Activated CD4-positive, alpha-beta T cell treated with anti-CD3 and anti-CD28 coated beads for 36 hours (primary cell): ENCODE results near the gene KIF23. TPM values are rescaled to one million over a fixed set of nuclear protein-coding genes. Genes with fewer than 3 reads are reported as not detected.

ENCODE experiments used
- ATAC-seq: fragments of 200-7000 bp; cut with Tn5 transposase; one replicate; pipeline ENCODE4 v1.10.0; 2021; ENCODE audit warnings: mild to moderate bottlenecking, moderate library complexity
- CTCF ChIA-PET: fragments of 350-600 bp; sonication (Branson Sonifier 250); formaldehyde crosslinking; loops from one replicate; lab custom pipeline; 2021; ENCODE audit warnings: antibody characterized with exemption; lab: Charles Lee
- POLR2A ChIA-PET: fragments of 350-600 bp; sonication (Branson Sonifier 250); formaldehyde crosslinking; loops from one replicate; lab custom pipeline; 2021; ENCODE audit warnings: antibody characterized with exemption, inconsistent platforms; lab: Charles Lee
- DNase-seq: peaks from one replicate; pipeline ENCODE4 v3.0.0-alpha.2; 2020
- H3K27ac Mint-ChIP-seq: one replicate; pipeline ENCODE4 v1.8.0; 2021; ENCODE audit warnings: mixed read lengths
- H3K27me3 Mint-ChIP-seq: one replicate; pipeline ENCODE4 v1.8.0; 2021; ENCODE audit warnings: mixed read lengths
- H3K36me3 Mint-ChIP-seq: one replicate; pipeline ENCODE4 v1.8.0; 2021; ENCODE audit warnings: low read depth, mixed read lengths
- H3K4me1 Mint-ChIP-seq: one replicate; pipeline ENCODE4 v1.8.0; 2021; ENCODE audit warnings: mixed read lengths
- H3K4me3 Mint-ChIP-seq: one replicate; pipeline ENCODE4 v1.8.0; 2021; ENCODE audit warnings: mild to moderate bottlenecking, moderate library complexity, mixed read lengths
- H3K9me3 Mint-ChIP-seq: one replicate; pipeline ENCODE4 v1.8.0; 2021; ENCODE audit warnings: low read depth, mixed read lengths
- intact Hi-C, 2 experiments: fragments of 100-400 bp; cut with DNase I in 1 of 2; cut with micrococcal nuclease in 1 of 2; formaldehyde crosslinking; loops; one replicate each; pipeline versions ENCODE4 v1.14.2 to v1.15.1; 2022 to 2024; cut with DNase I, micrococcal nuclease
- total RNA-seq, 2 experiments: library from RNA; stranded (reverse); gene quantifications; one replicate each; pipeline ENCODE4 v1.2.3, GENCODE V29; 2021

Gene KIF23
- total RNA-seq, 2 experiments from 2014 or later = 47.2 to 48.0 TPM

DNA sequence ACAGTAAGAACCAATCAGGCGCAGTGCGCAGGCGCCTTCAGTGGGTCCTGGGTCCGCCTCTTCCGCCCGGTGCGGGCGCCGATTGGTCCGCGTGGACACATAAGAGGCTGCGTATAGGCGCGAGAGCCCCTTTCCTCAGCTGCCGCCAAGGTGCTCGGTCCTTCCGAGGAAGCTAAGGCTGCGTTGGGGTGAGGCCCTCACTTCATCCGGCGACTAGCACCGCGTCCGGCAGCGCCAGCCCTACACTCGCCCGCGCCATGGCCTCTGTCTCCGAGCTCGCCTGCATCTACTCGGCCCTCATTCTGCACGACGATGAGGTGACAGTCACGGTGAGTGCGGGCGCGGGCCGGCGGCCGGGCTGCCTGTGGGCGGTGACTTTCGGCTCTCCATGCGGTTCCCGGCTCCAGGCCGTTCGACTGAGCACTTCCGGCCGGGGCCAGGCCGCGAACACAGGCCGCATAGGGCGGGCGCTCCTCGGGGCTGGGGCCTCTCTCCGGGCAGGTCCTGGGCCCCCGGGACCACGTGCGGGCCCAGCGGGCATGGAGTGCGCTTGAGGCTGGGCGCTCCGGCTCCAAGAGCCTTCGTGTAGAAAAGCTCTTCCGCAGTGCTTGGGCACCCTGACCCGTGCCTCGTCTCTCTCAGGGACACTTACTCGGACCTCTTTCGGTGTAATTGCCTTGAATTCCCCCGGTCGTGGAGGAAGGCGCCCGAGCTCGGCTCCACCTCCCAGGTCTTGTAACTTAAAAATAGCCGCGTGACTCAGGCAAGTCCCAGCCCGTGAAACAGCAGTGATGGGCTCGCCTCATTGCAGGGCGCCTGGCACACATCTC, 38.8 kb downstream of the KIF23 start, which contains the start of gene RPLP1:
RPLP1 (plus strand) TSS at position 127 of the 830 bp plus-strand sequence; CDS start at position 258, 131 bp downstream.
- Mint-ChIP-seq H3K27ac (peak within 1 kb of the TSS; percentile 99), H3K4me1 (peaks cover 24% of the 10 kb centered on the region), H3K4me3 (peak within 1 kb of the TSS; percentile 91), H3K9me3 (no peaks in the 10 kb centered on the region), H3K27me3 (no peaks in the 10 kb centered on the region), H3K36me3 (peaks cover 57% of the 10 kb centered on the region)
- ChIA-PET CTCF (interaction anchor here (0.6 to 3.5 kb wide), 6 partner anchors 10 to 393 kb away, joined by 3 to 41 read pairs (median 6); no protein-coding TSS in a partner anchor), POLR2A (interaction anchor here (0.5 to 4.1 kb wide), 6 partner anchors 10 to 292 kb away, joined by 3 to 43 read pairs (median 22); partner anchors contain the start of genes GLCE and KIF23)
- intact Hi-C loops = loop anchor here (1.0 to 5.0 kb wide), 9 partner anchors 9 to 1309 kb away; partner anchors contain the start of genes GLCE (in 2 of the 2), KIF23 (in 2 of the 2), FEM1B (in 1 of the 2) and UACA (in 1 of the 2)
- ATAC-seq = peak; percentile 94
- DNase-seq = peak; percentile 97

DNA sequence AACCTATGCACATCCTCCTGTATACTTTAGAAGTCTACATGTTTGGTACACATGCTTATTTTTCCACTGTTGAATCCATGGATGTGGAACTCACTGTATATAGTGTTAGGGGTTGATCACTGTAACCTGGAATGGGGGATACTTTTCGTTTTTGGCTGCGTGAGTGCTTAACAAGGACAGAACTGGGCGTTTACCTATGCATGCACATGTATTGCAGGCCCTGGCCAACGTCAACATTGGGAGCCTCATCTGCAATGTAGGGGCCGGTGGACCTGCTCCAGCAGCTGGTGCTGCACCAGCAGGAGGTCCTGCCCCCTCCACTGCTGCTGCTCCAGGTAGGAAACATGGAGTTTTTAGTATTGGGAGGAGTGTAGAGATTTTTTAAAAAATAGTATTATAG, 40.8 kb downstream of the KIF23 start:
- H3K4me3 Mint-ChIP-seq = peak overlapping the region; percentile 91
- CTCF ChIA-PET = interaction anchor here (0.7 to 0.8 kb wide), 2 partner anchors 8 to 12 kb away, joined by 3 to 5 read pairs; no protein-coding TSS in a partner anchor
- DNase-seq (no peak), ATAC-seq (no peak)
- intact Hi-C loops = loop anchor here in 1 of 2 experiments (5.0 kb wide), 2 partner anchors 1178 to 1307 kb away; partner anchors contain the start of genes FEM1B and UACA
- H3K36me3 Mint-ChIP-seq = peaks cover 56% of the 10 kb centered on the region
- H3K9me3 Mint-ChIP-seq = no peaks in the 10 kb centered on the region
- H3K27me3 Mint-ChIP-seq = no peaks in the 10 kb centered on the region
- peak overlapping the region; percentile 98 for H3K27ac Mint-ChIP-seq
- H3K4me1 Mint-ChIP-seq = peaks cover 24% of the 10 kb centered on the region
- POLR2A ChIA-PET = interaction anchor here (3.1 to 4.1 kb wide), 2 partner anchors 8 to 13 kb away, joined by 24 to 43 read pairs; no protein-coding TSS in a partner anchor

DNA sequence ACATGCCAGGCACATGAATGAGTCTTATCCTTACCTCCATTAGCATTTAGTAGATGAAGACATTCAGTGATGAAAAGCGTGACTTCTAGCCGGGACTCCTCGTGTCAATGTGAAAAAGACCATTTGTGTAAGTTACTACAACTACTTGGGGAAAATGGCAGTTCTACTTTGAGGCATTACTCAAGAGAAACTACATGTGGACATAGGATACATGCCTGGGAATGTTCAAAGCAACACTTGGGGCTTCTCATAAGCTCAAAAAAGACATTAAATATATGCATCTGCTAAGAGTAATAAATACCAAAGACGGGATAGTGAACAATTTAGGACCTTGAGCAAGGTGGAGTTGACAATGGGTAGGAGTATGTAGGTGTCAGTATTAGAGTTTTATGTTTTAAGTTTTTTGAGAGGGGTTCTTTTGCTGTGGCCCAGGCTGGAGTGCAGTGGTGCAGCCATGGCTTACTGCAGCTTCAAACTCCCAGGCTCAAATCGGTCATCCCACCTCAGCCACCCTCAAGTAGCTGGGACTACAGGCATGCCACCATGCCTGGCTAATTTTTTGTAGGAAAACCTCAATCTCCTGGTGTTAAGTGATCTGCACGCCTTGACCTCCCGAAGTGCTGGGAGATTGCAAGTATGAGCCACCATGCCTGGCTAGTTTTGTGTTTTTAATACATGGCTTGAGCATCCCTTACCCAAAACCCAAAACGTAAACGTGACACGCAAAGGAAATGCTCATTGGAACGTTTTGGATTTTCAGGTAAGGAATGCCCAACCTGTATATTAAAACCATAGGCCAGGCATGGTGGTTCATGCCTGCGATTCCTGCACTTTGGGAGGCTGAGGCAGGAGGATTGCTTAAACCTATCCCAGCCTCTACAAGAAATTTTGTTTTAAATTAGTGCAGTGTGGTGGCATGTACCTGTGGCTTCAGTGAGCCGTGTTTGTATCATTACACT, 42.3 kb downstream of the KIF23 start:
- H3K27ac Mint-ChIP-seq = peak overlapping the region; percentile 11
- peaks cover 26% of the 10 kb centered on the region for H3K4me1 Mint-ChIP-seq
- ATAC-seq (no peak), DNase-seq (no peak)
- H3K4me3 Mint-ChIP-seq = peak overlapping the region; percentile 91
- ChIA-PET CTCF (interaction anchor here (1.9 kb wide), 1 partner anchor 9 kb away, joined by 9 read pairs; no protein-coding TSS in a partner anchor), POLR2A (interaction anchor here (0.6 to 1.4 kb wide), 5 partner anchors 13 to 635 kb away, joined by 3 to 4 read pairs (median 3); partner anchors contain the start of gene KIF23)
- no peaks in the 10 kb centered on the region for H3K27me3 Mint-ChIP-seq
- H3K9me3 Mint-ChIP-seq = no peaks in the 10 kb centered on the region
- intact Hi-C loops = no loop called here
- peaks cover 56% of the 10 kb centered on the region for H3K36me3 Mint-ChIP-seq

DNA sequence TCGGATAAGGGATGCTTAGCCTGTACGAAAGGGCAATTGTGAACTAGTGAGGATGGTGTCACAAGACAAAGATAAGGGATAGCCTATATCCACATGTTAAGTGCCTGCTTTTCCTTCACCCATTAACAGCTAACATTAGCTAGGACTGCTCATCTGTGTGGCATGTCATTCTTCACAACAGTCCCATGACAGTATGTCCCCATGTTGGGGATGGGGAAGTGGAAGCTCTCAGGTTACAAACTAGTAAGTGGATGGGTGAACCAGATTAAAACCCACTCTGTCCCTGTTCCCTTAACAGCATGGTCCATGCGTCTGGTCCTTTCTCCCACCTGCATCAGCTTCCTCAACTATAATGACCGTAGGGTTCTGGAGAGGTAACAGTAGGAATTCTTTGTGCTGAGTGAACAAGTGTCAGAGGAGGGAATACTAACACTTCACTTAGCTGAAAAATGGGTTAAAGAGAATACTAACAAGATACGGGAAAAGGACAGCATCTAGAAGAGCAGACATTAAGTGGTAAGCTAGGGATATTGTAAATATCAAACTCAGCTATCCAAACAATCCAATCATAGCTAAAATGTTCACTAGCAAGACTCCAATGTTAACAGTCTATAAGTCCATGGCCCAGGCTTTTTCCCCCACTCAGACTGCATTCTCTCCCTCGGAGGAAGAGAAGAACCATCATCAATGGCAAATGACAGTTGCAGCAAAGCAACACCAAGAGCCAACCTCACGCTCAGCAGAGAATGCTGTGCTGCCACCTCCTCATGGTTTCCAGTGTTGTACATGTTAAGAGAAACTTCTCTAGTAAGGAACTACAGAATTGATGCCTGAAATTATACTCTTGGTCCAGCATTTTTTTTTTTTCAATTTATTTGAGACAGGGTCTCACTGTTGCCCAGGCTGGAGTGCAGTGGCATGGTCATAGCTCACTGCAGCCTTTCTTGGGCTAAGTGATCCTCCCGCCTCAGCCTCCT, 43.4 kb downstream of the KIF23 start:
- Mint-ChIP-seq H3K4me1 (peaks cover 31% of the 10 kb centered on the region), H3K36me3 (peaks cover 56% of the 10 kb centered on the region), H3K4me3 (no peak overlapping the region), H3K27ac (peak overlapping the region; percentile 61), H3K27me3 (no peaks in the 10 kb centered on the region), H3K9me3 (no peaks in the 10 kb centered on the region)
- ChIA-PET CTCF (interaction anchor here (0.8 to 1.9 kb wide), 2 partner anchors 8 to 115 kb away, joined by 5 to 9 read pairs; no protein-coding TSS in a partner anchor), POLR2A (interaction anchor here (1.1 kb wide), 1 partner anchor 11 kb away, joined by 4 read pairs; no protein-coding TSS in a partner anchor)
- no peak for DNase-seq
- intact Hi-C loops = no loop called here
- ATAC-seq = no peak

DNA sequence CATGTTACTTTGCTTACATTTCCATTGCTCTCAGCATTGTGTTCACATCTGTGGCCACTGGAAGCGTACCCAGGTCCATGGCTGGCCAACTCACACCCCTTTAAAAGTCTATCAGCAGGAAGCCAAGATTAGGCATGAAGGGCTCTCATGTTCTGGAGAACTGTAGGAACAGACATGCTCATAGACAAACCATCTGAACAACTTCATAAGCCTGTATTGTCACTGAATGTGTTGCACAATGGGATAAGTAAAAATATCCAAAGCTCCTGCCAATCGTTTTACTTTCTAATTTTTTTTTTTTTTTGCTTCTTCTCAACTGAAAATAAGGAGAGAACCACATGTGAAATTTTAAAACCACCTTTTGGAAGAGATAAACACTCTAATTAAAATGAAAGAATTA, 44.9 kb downstream of the KIF23 start:
- H3K27ac Mint-ChIP-seq = peak overlapping the region; percentile 6
- H3K27me3 Mint-ChIP-seq = no peaks in the 10 kb centered on the region
- ChIA-PET CTCF (no interaction called here), POLR2A (no interaction called here)
- intact Hi-C loops = no loop called here
- H3K36me3 Mint-ChIP-seq = peaks cover 44% of the 10 kb centered on the region
- no peaks in the 10 kb centered on the region for H3K9me3 Mint-ChIP-seq
- peaks cover 39% of the 10 kb centered on the region for H3K4me1 Mint-ChIP-seq
- ATAC-seq = no peak
- no peak overlapping the region for H3K4me3 Mint-ChIP-seq
- DNase-seq = no peak

DNA sequence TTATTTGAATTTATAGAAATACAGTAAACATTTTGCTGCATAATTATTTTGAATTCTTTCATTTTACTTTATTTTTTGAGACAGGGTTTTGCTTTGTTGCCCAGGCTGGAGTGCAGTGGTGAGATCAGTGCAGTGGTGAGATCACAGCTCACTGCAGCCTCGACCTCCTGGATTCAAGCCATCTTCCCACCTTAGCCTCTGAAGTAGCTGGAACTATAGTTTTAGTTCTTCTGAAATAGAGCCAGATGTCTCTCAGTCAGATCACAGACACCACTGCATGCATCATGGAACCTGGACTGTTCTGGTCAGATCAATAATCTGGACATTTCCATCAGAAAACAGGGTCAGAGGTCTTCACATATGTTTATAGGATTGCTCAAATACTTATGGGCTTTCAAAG, 46.3 kb downstream of the KIF23 start:
- H3K4me3 Mint-ChIP-seq = no peak overlapping the region
- intact Hi-C loops = loop anchor here in 1 of 2 experiments (10.0 kb wide), 2 partner anchors 254 to 406 kb away; no protein-coding TSS in a partner anchor
- no peak for DNase-seq
- no peaks in the 10 kb centered on the region for H3K27me3 Mint-ChIP-seq
- peaks cover 27% of the 10 kb centered on the region for H3K4me1 Mint-ChIP-seq
- peak overlapping the region; percentile 30 for H3K27ac Mint-ChIP-seq
- ChIA-PET POLR2A (interaction anchor here (0.7 kb wide), 1 partner anchor 287 kb away, joined by 3 read pairs; no protein-coding TSS in a partner anchor), CTCF (no interaction called here)
- peaks cover 30% of the 10 kb centered on the region for H3K36me3 Mint-ChIP-seq
- no peak for ATAC-seq
- H3K9me3 Mint-ChIP-seq = no peaks in the 10 kb centered on the region

DNA sequence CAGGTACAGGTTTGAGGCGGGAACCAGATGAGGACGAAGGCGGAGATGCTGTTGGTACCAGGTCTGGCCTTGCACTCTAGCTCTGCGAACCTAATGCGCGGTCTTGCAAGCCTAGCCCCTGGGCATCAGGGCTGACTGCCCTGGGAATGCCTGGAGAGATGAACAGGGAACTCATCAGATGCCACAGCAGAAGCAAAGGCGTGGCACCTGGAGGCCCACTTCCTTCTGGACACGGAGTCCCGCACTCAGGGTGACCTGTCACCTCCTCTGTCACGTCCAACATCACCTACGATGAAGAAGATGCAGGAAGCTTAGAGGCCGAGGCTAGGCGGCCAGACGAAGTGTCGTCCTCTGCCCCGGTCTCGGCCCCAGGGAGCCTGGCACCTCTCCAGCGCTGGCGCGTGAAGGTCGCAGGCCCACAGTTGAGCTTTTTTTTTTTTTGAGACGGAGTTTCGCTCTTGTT, 47.9 kb downstream of the KIF23 start:
- ChIA-PET POLR2A (interaction anchor here (0.6 to 3.6 kb wide), 6 partner anchors 9 to 636 kb away, joined by 3 to 43 read pairs (median 6); partner anchors contain the start of genes GLCE, KIF23, RPLP1 and TLE3), CTCF (interaction anchor here (0.5 to 2.3 kb wide), 15 partner anchors 8 to 1059 kb away, joined by 3 to 41 read pairs (median 4); partner anchors contain the start of genes KIF23 and RPLP1)
- intact Hi-C loops = loop anchor here (1.0 to 10.0 kb wide), 4 partner anchors 10 to 407 kb away; partner anchors contain the start of gene RPLP1 (in 2 of the 2)
- no peaks in the 10 kb centered on the region for H3K9me3 Mint-ChIP-seq
- peaks cover 24% of the 10 kb centered on the region for H3K4me1 Mint-ChIP-seq
- peak overlapping the region; percentile 82 for H3K4me3 Mint-ChIP-seq
- ATAC-seq (peak; percentile 6), DNase-seq (no peak)
- no peaks in the 10 kb centered on the region for H3K27me3 Mint-ChIP-seq
- H3K27ac Mint-ChIP-seq = peak overlapping the region; percentile 89
- peaks cover 15% of the 10 kb centered on the region for H3K36me3 Mint-ChIP-seq

DNA sequence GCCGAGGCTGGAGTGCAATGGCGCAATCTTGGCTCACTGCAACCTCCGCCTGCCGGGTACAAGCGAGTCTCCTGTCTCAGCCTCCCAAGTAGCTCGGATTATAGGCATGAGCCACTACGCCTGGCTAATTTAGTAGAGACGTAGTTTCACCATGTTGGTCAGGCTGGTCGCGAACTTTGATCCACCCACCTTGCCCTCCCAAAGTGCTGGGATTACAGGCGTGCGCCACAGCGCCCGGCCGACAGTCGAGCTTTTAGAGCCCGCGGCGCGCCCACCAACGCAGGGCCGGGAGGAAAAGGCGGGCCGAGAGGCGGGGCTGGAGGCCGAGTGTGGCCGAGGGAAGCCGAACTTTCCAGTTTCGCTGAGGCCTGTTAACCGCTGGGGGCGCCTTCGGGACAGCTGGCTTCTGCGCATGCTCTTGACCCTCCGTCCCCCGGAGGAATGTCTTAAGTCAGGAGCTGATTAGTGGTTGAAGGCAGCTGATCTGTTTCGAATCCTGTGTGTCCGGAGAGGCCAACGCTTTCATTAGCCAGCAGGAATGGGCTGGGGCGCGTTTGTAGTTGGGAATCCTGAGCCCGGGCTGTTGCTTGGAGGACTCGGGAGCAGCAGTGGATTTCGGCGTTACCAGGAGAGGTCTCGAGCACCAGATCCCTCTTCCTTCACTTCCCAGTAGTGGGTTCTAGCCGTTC, 48.5 kb downstream of the KIF23 start:
- ATAC-seq = peak; percentile 94
- CTCF ChIA-PET = interaction anchor here (0.5 to 2.3 kb wide), 20 partner anchors 8 to 1059 kb away, joined by 3 to 41 read pairs (median 3); partner anchors contain the start of genes KIF23 and RPLP1
- no peaks in the 10 kb centered on the region for H3K27me3 Mint-ChIP-seq
- H3K27ac Mint-ChIP-seq = peak overlapping the region; percentile 89
- H3K4me1 Mint-ChIP-seq = peaks cover 25% of the 10 kb centered on the region
- POLR2A ChIA-PET = interaction anchor here (0.6 to 3.6 kb wide), 9 partner anchors 9 to 1119 kb away, joined by 3 to 43 read pairs (median 5); partner anchors contain the start of genes GLCE, KIF23, RPLP1 and TLE3
- peak; percentile 95 for DNase-seq
- peak overlapping the region; percentile 82 for H3K4me3 Mint-ChIP-seq
- H3K9me3 Mint-ChIP-seq = no peaks in the 10 kb centered on the region
- intact Hi-C loops = loop anchor here (1.0 to 10.0 kb wide), 4 partner anchors 10 to 408 kb away; partner anchors contain the start of gene RPLP1 (in 2 of the 2)
- H3K36me3 Mint-ChIP-seq = peaks cover 9% of the 10 kb centered on the region
